22Rv1 (cell line): ENCODE measurements around the gene TTLL6.

Source experiments
- H3K27ac ChIP-seq: fragments of 450-650 bp; 2 replicates; pipeline ENCODE4 v1.5.1; 2017
- ZFX ChIP-seq: fragments of 450-650 bp; IDR thresholded peaks from 2 replicates; pipeline ENCODE4 v1.6.1; 2017; ENCODE audit warnings: antibody characterized with exemption, borderline replicate concordance
- TF ChIP-seq, protein P1 (sequence below): fragments of 450-650 bp; IDR thresholded peaks from 2 replicates; pipeline ENCODE4 v1.5.1; 2017; ENCODE audit warnings: mild to moderate bottlenecking

TTLL6 gene

DNA sequence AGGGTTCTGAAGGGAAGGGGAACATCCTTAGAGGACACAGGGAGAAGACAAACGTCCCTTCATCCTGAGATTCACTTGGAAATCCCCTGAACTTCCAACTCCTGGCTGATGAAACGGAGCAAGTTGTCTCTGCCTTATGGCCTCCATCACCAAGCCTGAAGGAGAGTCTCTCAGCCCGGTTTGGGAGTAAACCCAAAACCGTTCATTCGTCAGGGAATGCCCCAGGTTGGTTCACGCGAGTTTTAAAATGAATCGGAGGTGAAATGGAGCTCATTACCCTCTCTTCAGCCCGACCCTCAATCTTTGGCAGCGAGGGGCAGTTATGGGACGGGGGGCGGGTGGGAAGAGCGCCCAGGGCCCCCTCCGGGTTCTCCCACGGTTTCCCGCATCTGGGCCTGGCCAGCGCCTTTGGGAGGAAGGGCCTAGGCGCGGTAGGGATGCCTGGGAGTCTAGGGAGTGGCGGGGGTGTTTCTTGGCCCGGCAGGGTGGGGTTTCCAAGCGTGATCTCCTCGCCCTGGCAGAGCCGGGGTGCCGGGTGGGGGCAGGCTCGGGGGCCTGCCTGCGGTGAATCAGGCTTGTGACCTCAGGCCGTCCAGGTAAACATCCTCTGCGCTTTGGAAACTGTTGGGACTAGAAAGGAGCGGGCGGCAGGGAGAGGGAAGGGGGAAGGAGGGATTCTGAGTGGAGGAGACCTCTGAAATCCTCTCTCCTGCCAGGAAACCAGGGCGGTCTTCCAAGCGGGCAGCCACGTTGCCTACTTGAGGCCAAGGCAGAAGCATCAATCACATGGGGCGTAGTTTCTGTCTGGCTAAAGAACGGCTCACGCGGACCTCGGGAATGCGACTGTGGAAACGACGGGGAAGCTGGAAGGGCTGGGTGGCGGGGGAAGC lies 64.4 kb downstream of the TTLL6 start:
- TF ChIP-seq ZFX = no peak
- TF ChIP-seq, protein P1, sequence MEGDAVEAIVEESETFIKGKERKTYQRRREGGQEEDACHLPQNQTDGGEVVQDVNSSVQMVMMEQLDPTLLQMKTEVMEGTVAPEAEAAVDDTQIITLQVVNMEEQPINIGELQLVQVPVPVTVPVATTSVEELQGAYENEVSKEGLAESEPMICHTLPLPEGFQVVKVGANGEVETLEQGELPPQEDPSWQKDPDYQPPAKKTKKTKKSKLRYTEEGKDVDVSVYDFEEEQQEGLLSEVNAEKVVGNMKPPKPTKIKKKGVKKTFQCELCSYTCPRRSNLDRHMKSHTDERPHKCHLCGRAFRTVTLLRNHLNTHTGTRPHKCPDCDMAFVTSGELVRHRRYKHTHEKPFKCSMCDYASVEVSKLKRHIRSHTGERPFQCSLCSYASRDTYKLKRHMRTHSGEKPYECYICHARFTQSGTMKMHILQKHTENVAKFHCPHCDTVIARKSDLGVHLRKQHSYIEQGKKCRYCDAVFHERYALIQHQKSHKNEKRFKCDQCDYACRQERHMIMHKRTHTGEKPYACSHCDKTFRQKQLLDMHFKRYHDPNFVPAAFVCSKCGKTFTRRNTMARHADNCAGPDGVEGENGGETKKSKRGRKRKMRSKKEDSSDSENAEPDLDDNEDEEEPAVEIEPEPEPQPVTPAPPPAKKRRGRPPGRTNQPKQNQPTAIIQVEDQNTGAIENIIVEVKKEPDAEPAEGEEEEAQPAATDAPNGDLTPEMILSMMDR = no peak
- peak overlapping the region; percentile 93; the same call in 1 of the 2 replicates for H3K27ac ChIP-seq

DNA sequence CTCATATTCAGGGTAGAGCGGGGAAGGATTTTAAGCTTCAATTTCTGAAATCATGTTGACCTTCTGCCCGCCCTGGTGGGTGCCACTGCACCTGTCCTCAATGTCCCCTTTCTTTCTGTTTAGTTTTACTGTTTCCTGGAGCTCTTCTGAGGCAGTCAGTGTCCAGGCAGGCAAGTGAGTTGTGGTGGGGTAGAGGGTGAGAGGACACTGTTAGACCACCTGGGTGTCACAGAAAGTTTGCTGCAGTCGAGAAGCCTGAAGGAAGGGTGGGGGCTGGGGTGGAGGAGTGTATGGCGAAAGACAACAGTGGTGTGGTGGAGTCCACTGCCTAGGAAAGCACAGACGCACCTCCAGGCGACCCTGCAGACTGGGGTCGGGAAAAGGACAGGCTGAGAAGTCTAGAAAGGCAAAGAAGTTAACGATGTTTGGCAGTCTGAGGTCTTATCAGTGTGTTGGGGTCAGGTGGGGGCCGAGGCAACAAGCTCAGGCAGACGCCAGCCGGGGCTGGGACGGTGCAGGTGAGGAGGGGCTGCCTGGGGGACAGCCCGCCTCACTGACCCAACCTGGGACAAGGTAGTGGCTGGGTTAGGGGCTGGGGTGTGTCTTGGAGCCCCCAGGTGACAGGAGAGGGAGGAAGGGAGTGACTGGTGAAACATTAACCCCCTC lies 65.2 kb downstream of the TTLL6 start:
- TF ChIP-seq ZFX = no peak
- TF ChIP-seq, protein P1 = no peak
- peak overlapping the region; percentile 93 for H3K27ac ChIP-seq

DNA sequence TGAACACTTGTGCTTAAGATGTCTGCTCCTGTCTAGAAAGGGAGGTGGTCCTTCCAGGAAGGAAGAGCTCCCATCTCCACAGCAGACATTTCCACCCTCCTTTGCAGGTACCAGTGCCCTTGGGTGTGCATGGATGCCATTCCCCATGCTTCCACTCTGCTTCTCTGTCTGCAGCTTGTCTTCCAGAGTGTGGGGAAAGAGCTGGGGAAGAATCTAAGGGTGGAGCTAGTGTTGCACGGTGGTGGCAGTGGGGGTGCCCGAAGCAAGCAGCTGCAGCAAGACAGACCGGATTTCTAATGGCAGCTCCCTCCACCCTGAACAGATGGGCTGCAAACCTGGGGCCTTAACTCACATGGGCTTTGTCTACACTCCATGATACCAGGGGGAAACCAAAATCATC lies 65.9 kb downstream of the TTLL6 start:
- peak overlapping the region; percentile 93 for H3K27ac ChIP-seq
- no peak for TF ChIP-seq ZFX
- TF ChIP-seq, protein P1 = peak; percentile 23; the same call in 1 of the 2 replicates

DNA sequence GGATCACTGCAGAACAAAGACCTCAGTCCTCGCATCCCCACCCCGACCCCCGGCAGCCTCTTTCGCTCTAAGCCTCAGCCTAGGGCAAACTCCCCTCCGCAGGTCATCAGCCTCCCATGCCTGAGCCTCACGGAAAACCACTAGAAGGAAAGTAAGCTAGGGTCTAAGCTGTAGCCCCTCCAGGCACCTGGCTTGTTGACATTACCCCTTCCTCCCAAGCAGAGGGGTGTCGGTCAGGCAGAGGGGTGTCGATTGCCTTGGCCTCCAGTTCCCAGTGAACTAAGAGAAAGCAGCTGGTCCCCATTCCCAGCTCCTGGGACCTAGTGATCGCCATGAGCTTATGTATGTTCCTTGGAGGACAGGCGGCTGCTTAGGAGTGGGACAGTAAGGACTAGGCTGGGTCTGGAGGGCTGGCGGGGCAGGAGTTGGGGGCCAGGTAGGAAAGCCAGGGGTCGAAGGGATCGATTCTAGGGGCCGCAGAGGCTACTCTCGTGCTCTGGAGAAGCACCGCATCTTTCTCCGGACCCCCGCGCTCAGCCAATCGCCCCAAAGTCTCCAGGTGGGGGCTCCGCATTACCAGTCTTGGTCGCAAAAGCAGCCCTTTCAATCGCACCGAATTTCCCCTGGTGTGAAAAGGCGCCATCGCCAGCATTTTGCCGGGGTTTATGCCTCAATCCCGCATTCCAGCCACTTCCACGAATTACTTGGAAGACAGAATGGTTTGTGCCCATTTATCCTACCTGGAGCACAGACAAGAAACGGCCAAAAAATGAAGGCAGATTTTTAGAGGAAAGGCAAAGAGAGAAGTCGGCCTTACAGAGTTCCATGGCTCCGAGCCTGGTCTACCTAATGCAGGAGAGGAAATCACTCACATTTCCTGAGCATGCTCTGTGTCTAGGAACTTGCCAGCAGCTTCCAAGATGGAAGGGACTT lies 67.1 kb downstream of the TTLL6 start:
- TF ChIP-seq ZFX = no peak
- TF ChIP-seq, protein P1 = no peak
- peak overlapping the region; percentile 93 for H3K27ac ChIP-seq

DNA sequence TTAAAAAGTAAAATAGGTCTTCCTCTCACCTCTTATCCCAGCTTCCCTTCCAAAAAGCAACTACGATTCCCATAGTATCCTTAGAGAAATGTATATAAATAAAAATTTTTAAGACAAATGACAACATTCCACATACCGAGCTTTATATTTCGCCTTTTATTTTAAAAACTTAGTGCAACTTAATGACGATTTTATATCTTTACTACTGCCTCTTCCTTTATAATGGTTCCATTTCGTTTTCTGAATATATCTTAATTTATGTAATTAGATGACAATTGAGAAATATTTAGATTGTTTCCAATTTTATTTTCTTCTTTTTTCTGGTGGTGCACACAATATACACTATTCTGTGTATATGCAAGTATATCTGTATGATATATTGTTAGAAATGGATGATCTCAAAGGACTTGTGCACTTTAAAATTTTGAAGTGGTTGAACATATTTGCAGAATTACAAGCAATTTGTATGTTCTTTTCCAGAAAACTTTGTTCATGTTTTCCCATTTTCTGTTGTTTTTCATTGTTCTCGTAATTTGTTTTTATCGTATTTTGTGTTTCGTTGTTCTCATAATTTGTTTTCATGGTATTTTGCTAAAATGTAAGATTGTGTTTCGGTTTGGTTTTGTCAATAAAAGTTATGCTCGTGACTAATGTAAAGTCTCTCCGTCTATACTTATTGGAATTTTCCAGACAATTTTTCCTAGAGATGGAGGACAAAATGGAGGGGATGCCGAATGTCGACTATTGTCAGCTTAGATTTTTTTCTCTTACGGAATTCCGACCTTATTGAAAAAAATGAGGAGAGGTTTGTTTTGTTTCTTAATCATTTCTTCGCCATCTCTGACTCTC lies 68.1 kb downstream of the TTLL6 start:
- TF ChIP-seq, protein P1 = no peak
- no peak for TF ChIP-seq ZFX
- peak overlapping the region; percentile 93 for H3K27ac ChIP-seq

DNA sequence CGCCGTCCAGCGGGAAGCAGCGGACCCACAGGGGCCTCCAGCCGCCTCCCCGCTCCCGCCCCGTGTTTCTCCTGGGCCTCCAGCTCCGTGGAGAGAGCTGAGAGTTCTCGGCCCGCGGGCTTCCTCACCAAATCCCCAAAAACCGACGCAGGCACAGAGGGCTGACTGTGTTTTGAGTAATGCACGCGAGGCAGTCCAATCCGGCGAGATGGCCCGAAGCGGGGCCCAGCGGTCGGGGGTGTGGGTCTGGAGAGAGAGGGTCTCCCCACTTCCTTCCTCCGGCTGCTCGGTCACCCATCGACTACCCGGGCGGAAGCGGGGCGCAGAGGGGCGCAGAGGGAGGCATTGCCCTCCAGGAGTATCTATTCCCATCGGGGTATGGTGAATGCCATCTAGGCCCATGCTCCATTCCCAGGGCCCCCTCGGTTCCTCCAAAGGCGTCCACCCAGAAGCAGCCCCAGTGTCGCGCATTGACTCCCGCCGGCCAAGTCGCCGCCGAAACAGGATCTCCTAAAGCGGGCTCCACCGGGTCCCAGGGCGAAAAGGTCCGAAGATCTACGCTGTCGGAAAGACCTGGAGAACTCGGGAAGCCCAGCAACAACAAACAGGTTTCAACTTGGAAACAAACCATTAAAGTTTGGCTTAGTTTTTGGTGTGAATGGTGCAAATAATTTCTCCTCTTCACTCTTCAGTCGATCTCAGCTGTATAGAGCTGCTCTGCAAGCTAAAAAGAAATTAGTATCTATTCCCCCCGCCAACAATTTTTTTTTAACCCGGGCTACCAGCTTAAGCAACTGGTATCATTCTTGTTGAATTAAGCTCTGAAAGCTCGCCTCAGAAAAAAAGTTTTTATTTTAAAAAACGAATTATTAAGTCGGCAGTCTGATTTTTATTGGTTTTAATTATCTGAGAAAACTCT lies 69.3 kb downstream of the TTLL6 start:
- peak overlapping the region; percentile 93 for H3K27ac ChIP-seq
- TF ChIP-seq, protein P1 = no peak
- no peak for TF ChIP-seq ZFX
